Uterus (tissue), 4 donors: ENCODE measurements around the gene MYO19. TPM values are rescaled to one million over a fixed set of nuclear protein-coding genes. Genes with fewer than 3 reads are reported as not detected.
A peak's percentile ranks its signal among the peaks of the same experiment; 100 is the strongest.

Source experiments
- DNase-seq, 2 donors: peaks; one replicate each; pipeline ENCODE4 v3.0.0-alpha.2; 2019 to 2020
- H3K27ac ChIP-seq, 2 donors: fragments of 200-600 bp; sonication (generic); 1 replicate in 1 of 2; 2 replicates in 1 of 2; pipeline ENCODE4 v1.5.1; 2016 to 2018
- H3K27me3 ChIP-seq, 2 donors: fragments of 200-600 bp; sonication (generic); one replicate each; pipeline ENCODE4 v1.5.1; 2018 to 2019; ENCODE audit warnings: control low read depth in 1 of 2
- H3K36me3 ChIP-seq, 2 donors: fragments of 200-600 bp; sonication (generic); one replicate each; pipeline ENCODE4 v1.5.1; 2019; ENCODE audit warnings: control low read depth in 1 of 2
- H3K4me1 ChIP-seq, 2 donors: fragments of 200-600 bp; sonication (generic); one replicate each; pipeline ENCODE4 v1.5.1; 2018 to 2019; ENCODE audit warnings: control low read depth in 1 of 2
- H3K4me3 ChIP-seq, 2 donors: fragments of 200-600 bp; sonication (generic); 1 replicate in 1 of 2; 2 replicates in 1 of 2; pipeline ENCODE4 v1.5.1; 2018 to 2019; ENCODE audit warnings: mild to moderate bottlenecking in 1 of 2
- H3K9me3 ChIP-seq, 2 donors: fragments of 200-600 bp; sonication (generic); one replicate each; pipeline ENCODE4 v1.5.1; 2019; ENCODE audit warnings: control low read depth in 1 of 2
- CTCF ChIP-seq, 4 experiments: fragments of 200-600 bp in 2 of 4; fragments of 450-650 bp in 2 of 4; sonication (generic) in 2 of 4; IDR thresholded peaks; one replicate each; pipeline ENCODE4 v1.5.1; 2016 to 2019; ENCODE audit warnings: antibody characterized with exemption in 4 of 4, mild to moderate bottlenecking in 2 of 4, moderate library complexity in 1 of 4
- POLR2A ChIP-seq, 2 donors: fragments of 450-650 bp; IDR thresholded peaks; one replicate each; pipeline ENCODE4 v1.6.1; 2016; ENCODE audit warnings: antibody characterized with exemption in 2 of 2, mild to moderate bottlenecking in 1 of 2, moderate library complexity in 1 of 2
- intact Hi-C: fragments of 100-400 bp; cut with DNase I; formaldehyde crosslinking; loops from one replicate; pipeline ENCODE4 v1.15.1; 2023; ENCODE audit warnings: low total_unique reads
- total RNA-seq, 4 donors: library from RNA; depleted of rRNA in 3 of 4; stranded (reverse); fragments of >200 nt in 3 of 4; gene quantifications; one replicate each; pipeline versions ENCODE4 v1.1.0 to v1.2.4, GENCODE V29; 2014 to 2023
- donor health status: DM: yes; HTN: yes; CAD: no.

The MYO19 gene
- total RNA-seq, 4 donors from 2014 or later, result 7.9 to 69.7 (median 48.5) TPM

DNA sequence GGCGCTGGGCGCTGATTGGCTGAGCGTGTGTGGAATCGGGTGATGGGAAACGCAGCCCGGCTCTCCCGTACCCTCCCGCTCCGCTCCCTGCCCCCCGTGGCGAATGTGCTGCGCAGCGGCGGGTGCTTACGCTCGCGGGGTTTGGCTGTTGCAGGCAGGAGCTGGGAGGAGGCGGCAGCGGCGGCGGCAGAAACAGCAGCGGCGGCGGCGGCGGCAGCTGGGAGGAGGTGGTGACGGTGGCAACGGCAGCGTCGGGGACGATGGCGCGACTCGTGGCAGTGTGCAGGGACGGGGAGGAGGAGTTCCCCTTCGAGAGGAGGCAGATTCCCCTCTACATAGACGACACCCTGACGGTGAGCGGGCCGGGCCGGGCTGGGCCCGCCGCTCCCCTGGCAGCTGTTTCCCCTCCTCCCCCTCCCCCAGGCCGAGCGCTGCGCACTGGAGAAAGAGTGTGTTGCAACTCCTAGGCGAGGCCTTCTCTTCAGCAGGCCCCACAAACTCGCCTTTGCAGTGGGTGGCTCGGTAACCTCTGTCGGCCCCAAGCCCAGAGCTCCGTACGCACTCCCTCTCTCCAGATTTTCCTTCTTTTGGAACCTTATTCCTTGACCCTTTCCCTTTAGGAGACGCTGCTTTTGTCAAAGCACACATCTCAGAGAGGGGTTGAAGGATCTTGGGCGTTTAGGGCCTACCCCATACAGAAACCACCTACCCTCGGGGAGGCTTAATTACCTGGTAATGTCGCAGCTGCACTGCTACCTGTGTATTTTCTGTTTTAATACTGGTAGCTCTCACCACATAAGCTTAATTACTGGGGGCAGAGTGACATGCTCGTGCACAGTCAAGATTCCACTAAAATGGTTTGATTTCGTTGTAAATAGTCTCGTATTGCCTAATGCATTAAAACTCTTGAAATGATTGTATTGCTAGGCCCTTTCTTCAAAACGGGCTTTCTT, 11.1 kb upstream of the MYO19 start:
- Histone ChIP-seq H3K4me1 (peaks cover 6 to 11% of the 10 kb centered on the region in 2 donors), H3K27ac (peak overlapping the region; percentile 98 to 100), H3K9me3 (no peaks in the 10 kb centered on the region), H3K36me3 (no peaks in the 10 kb centered on the region), H3K27me3 (no peaks in the 10 kb centered on the region), H3K4me3 (peak overlapping the region; percentile 90 to 99)
- intact Hi-C loops, result loop anchor here (5.0 kb wide), 1 partner anchor 52 kb away; no protein-coding TSS in a partner anchor
- TF ChIP-seq POLR2A (IDR thresholded peaks at IDR 0.05) (peak; percentile 43 to 52), CTCF (IDR thresholded peaks at IDR 0.05) (peak in 2 of 4 experiments; percentile 9 to 13)
- peak; percentile 95 to 97 for DNase-seq

GRCh38 chr17:36545077-36545464, 10.4 kb upstream of the MYO19 start:
- no peaks in the 10 kb centered on the region for H3K9me3 ChIP-seq
- TF ChIP-seq POLR2A (IDR thresholded peaks at IDR 0.05), result no peak
- TF ChIP-seq CTCF (IDR thresholded peaks at IDR 0.05), result no peak
- H3K27ac ChIP-seq, result peak overlapping the region; percentile 98 to 100
- intact Hi-C loops, result loop anchor here (5.0 kb wide), 1 partner anchor 52 kb away; no protein-coding TSS in a partner anchor
- H3K36me3 ChIP-seq, result no peaks in the 10 kb centered on the region
- no peaks in the 10 kb centered on the region for H3K27me3 ChIP-seq
- peak overlapping the region; percentile 90 to 99 for H3K4me3 ChIP-seq
- H3K4me1 ChIP-seq, result peaks cover 6 to 11% of the 10 kb centered on the region in 2 donors
- no peak for DNase-seq

- intact Hi-C loops, result loop anchor here (5.0 kb wide), 1 partner anchor 53 kb away; no protein-coding TSS in a partner anchor
- H3K4me1 ChIP-seq, result peaks cover 6 to 11% of the 10 kb centered on the region in 2 donors
Observed at GRCh38 chr17:36544307-36545076, 9.8 kb upstream of the MYO19 start, which contains the start of gene GGNBP2. Gene GGNBP2, plus strand, starts transcription at chr17:36544919. Its CDS starts 806 bp downstream, at chr17:36545725.

DNA sequence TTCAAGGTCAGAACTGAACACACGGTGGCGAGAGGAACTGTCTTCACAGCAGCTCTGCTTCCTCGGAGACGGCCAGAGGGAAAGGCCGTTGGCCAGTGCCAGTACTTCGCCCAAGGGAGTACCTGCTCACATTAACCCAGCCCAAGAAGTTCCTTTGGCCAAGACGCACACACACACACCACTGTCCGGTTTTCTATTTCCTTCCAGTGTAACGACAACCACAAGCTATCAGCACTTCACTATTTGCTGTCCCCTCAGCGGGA, 9.3 kb upstream of the MYO19 start:
- peaks cover 6 to 11% of the 10 kb centered on the region in 2 donors for H3K4me1 ChIP-seq
- no peaks in the 10 kb centered on the region for H3K9me3 ChIP-seq
- H3K36me3 ChIP-seq, result no peaks in the 10 kb centered on the region
- DNase-seq, result peak; percentile 24 to 32
- intact Hi-C loops, result no loop called here
- peak overlapping the region; percentile 98 to 100 for H3K27ac ChIP-seq
- H3K27me3 ChIP-seq, result no peaks in the 10 kb centered on the region
- peak overlapping the region; percentile 90 to 99 for H3K4me3 ChIP-seq
- TF ChIP-seq POLR2A (IDR thresholded peaks at IDR 0.05) (no peak), CTCF (IDR thresholded peaks at IDR 0.05) (no peak)

More at GRCh38 chr17:36544307-36545076, 9.8 kb upstream of the MYO19 start, which contains the start of gene GGNBP2:
- Histone ChIP-seq H3K4me3 (peak within 1 kb of the TSS; percentile 90 to 99), H3K27me3 (no peaks in the 10 kb centered on the region), H3K36me3 (no peaks in the 10 kb centered on the region), H3K27ac (peak within 1 kb of the TSS; percentile 98 to 100), H3K9me3 (no peaks in the 10 kb centered on the region)
- peak; percentile 64 to 85 for TF ChIP-seq POLR2A (IDR thresholded peaks at IDR 0.05)
- no peak for TF ChIP-seq CTCF (IDR thresholded peaks at IDR 0.05)
- DNase-seq, result peak; percentile 87 to 92
